DOHH2 (cell line): ENCODE results near the gene MRPL4.
"Not testable (repeated sequence)": the region's sequence is repeated elsewhere in the genome, so short reads cannot be mapped to it uniquely, and the experiment has no call there.

ENCODE experiments used
- H3F3A ChIP-seq: fragments of 200-600 bp; sonication (generic), shearing (Covaris generic); 2 replicates; pipeline ENCODE4 v1.6.0; 2016; ENCODE audit warnings: antibody characterized with exemption, mild to moderate bottlenecking; ENCODE audit not compliant: control insufficient read depth, insufficient read depth
- H3K27ac ChIP-seq: fragments of 200-600 bp; sonication (generic); 2 replicates; pipeline ENCODE4 v1.5.1; 2014; ENCODE audit warnings: low read depth, mild to moderate bottlenecking, low read length, moderate library complexity
- H3K27me3 ChIP-seq: fragments of 200-600 bp; sonication (generic); 2 replicates; pipeline ENCODE4 v1.6.1; 2014; ENCODE audit warnings: mild to moderate bottlenecking, low read length, mixed read lengths; ENCODE audit not compliant: control insufficient read depth
- H3K36me3 ChIP-seq: fragments of 200-600 bp; sonication (generic); 2 replicates; pipeline ENCODE4 v1.6.1; 2014; ENCODE audit warnings: mild to moderate bottlenecking, low read length, moderate library complexity, mixed read lengths; ENCODE audit not compliant: control insufficient read depth
- H3K4me1 ChIP-seq: fragments of 200-600 bp; sonication (generic); 2 replicates; pipeline ENCODE4 v1.6.1; 2014; ENCODE audit warnings: mild to moderate bottlenecking, low read length, mixed read lengths; ENCODE audit not compliant: control insufficient read depth
- H3K4me2 ChIP-seq: fragments of 200-600 bp; sonication (generic); 2 replicates; pipeline ENCODE4 v1.6.0; 2014; ENCODE audit warnings: mild to moderate bottlenecking, low read length, moderate library complexity
- H3K4me3 ChIP-seq: fragments of 200-600 bp; sonication (generic); 2 replicates; pipeline ENCODE4 v1.5.1; 2014; ENCODE audit warnings: mild to moderate bottlenecking, low read length, mixed read lengths
- H3K79me2 ChIP-seq: fragments of 200-600 bp; sonication (generic); 2 replicates; pipeline ENCODE4 v1.6.1; 2014; ENCODE audit warnings: mild to moderate bottlenecking, low read length, mixed read lengths; ENCODE audit not compliant: control insufficient read depth
- H3K9me2 ChIP-seq: fragments of 200-600 bp; sonication (generic); replicated peaks from 2 replicates; pipeline ENCODE4 v1.6.1; 2014; ENCODE audit warnings: mild to moderate bottlenecking, low read length, mixed read lengths; ENCODE audit not compliant: control insufficient read depth
- H3K9me3 ChIP-seq: fragments of 200-600 bp; sonication (generic); 2 replicates; pipeline ENCODE4 v1.6.1; 2014; ENCODE audit warnings: antibody characterized with exemption, low read length, mixed read lengths; ENCODE audit not compliant: control insufficient read depth, insufficient read depth
- H4K20me1 ChIP-seq: fragments of 200-600 bp; sonication (generic); 2 replicates; pipeline ENCODE4 v1.6.0; 2014; ENCODE audit warnings: low read depth, mild to moderate bottlenecking, antibody characterized with exemption, low read length, moderate library complexity; ENCODE audit not compliant: control insufficient read depth, insufficient read depth
- EZH2phosphoT487 ChIP-seq: fragments of 200-600 bp; sonication (generic); IDR thresholded peaks from 2 replicates; pipeline ENCODE4 v1.6.1; 2017; ENCODE audit warnings: borderline replicate concordance, mild to moderate bottlenecking, antibody characterized with exemption, low read length, moderate library complexity, mixed read lengths
- TF ChIP-seq, protein P1 (sequence below): fragments of 200-600 bp; sonication (generic); IDR thresholded peaks from one replicate; pipeline ENCODE4 v1.5.1; 2014; ENCODE audit warnings: antibody characterized with exemption, mild to moderate bottlenecking, low read depth, low read length; ENCODE audit not compliant: poor library complexity, severe bottlenecking

MRPL4 gene

DNA sequence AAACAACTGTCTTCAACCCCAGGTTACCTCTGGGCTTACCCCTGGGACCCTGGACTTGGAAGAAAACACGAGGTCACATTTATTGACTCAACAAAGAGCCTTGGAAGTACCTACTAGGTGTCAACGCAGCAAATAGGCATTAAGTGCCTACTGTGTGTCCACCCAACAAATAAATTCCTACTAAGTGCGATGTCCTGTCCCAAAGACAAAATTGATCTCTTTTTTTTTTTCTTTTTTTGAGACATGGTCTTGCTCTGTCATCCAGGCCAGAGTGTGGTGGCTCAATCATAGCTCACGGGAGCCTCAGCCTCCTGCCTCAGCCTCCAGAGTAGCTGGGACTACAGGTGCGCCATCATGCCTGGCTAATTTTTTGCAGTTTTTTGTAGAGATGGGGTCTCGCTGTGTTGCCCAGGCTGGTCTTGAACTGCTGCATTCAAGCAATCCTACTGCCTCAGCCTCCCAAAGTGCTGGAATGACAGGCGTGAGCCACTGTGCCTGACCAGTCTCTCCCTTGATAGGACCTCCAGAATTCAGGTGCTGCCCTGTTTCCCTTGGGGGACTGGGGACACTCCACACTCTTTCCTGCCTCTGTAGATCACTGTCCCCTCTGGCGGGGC lies 20.3 kb upstream of the MRPL4 start:
- no peaks in the 10 kb centered on the region for H3K9me2 ChIP-seq
- H3K4me3 ChIP-seq: peak overlapping the region; percentile 86
- H3K4me2 ChIP-seq: peak overlapping the region; percentile 85
- H4K20me1 ChIP-seq: peaks cover 10% of the 10 kb centered on the region
- H3K27me3 ChIP-seq: no peaks in the 10 kb centered on the region
- TF ChIP-seq, protein P1, sequence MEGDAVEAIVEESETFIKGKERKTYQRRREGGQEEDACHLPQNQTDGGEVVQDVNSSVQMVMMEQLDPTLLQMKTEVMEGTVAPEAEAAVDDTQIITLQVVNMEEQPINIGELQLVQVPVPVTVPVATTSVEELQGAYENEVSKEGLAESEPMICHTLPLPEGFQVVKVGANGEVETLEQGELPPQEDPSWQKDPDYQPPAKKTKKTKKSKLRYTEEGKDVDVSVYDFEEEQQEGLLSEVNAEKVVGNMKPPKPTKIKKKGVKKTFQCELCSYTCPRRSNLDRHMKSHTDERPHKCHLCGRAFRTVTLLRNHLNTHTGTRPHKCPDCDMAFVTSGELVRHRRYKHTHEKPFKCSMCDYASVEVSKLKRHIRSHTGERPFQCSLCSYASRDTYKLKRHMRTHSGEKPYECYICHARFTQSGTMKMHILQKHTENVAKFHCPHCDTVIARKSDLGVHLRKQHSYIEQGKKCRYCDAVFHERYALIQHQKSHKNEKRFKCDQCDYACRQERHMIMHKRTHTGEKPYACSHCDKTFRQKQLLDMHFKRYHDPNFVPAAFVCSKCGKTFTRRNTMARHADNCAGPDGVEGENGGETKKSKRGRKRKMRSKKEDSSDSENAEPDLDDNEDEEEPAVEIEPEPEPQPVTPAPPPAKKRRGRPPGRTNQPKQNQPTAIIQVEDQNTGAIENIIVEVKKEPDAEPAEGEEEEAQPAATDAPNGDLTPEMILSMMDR: no peak
- no peak for TF ChIP-seq EZH2phosphoT487
- peaks cover 77% of the 10 kb centered on the region for H3K4me1 ChIP-seq
- H3K79me2 ChIP-seq: peaks cover 72% of the 10 kb centered on the region
- H3K27ac ChIP-seq: peak overlapping the region; percentile 100
- peaks cover 46% of the 10 kb centered on the region for H3K36me3 ChIP-seq
- no peaks in the 10 kb centered on the region for H3K9me3 ChIP-seq
- peaks cover 60% of the 10 kb centered on the region for H3F3A ChIP-seq

DNA sequence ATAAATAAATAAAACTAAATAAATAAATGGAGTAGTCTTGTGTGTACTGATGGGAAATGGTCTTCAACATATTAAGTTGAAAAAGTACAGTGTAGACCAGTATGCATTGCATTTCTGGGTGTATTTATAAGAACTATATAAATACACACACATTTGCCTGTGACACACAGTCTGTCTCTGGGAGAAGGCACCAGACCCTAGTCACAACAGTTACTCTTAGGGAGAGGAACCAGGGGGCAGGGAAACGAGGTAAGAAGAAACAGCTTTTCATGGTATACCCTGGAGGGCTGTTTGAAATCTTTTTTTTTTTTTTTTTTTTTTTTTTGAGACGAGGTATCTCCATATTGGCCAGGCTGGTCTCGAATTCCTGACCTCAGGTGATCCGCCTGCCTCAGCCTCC lies 18.1 kb upstream of the MRPL4 start:
- Histone ChIP-seq H3K36me3 (peaks cover 39% of the 10 kb centered on the region), H3F3A (peaks cover 65% of the 10 kb centered on the region), H3K9me3 (no peaks in the 10 kb centered on the region), H3K4me2 (peak overlapping the region; percentile 85), H3K9me2 (no peaks in the 10 kb centered on the region), H3K27ac (peak overlapping the region; percentile 100), H4K20me1 (no peaks in the 10 kb centered on the region), H3K4me3 (peak overlapping the region; percentile 55), H3K79me2 (peaks cover 57% of the 10 kb centered on the region), H3K27me3 (no peaks in the 10 kb centered on the region), H3K4me1 (peaks cover 77% of the 10 kb centered on the region)
- TF ChIP-seq, protein P1: no peak
- no peak for TF ChIP-seq EZH2phosphoT487

DNA sequence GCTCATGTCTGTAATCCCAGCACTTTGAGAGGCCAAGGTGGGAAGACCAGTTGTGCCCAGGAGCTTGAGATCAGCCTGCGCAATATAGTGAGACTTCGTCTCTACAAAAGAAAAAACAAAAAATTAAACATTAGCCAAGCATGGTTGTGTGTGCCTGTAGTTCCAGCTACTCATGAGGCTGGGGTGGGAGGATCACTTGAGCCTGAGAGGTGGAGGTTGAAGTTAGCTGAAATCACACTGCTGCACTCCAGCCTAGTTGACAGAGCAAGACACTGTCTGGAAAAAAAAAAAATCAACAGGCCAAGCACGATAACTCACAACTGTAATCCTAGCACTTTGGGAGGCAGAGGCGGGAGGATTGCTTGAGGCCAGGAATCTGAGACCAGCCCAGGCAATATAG lies 17.0 kb upstream of the MRPL4 start:
- Histone ChIP-seq H3K9me3 (no peaks in the 10 kb centered on the region), H3K4me2 (peak overlapping the region; percentile 85), H3K36me3 (peaks cover 28% of the 10 kb centered on the region), H3K4me1 (peaks cover 84% of the 10 kb centered on the region), H3K27ac (peak overlapping the region; percentile 100), H3K79me2 (peaks cover 47% of the 10 kb centered on the region), H4K20me1 (no peaks in the 10 kb centered on the region), H3K4me3 (peak overlapping the region; percentile 55), H3K27me3 (no peaks in the 10 kb centered on the region), H3K9me2 (no peaks in the 10 kb centered on the region), H3F3A (peaks cover 66% of the 10 kb centered on the region)
- TF ChIP-seq EZH2phosphoT487: no peak
- TF ChIP-seq, protein P1: no peak

DNA sequence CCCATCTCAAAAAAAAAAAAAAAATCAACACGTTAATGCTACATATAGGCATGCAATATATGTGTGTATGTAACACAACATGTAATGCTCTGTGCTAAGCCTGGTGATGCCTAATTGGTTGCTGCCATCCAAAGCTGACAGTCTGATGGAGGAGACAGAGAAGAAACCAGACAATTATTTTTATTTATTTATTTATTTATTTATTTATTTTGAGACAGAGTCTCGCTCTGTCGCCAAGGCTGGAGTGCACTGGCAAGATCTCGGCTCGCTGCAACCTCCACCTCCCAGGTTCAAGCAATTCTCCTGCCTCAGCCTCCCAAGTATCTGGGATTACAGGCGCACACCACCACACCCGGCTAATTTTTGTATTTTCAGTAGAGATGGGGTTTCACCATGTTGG lies 16.6 kb upstream of the MRPL4 start:
- peak overlapping the region; percentile 100 for H3K27ac ChIP-seq
- H3K79me2 ChIP-seq: peaks cover 43% of the 10 kb centered on the region
- not testable (repeated sequence) for H3K9me3 ChIP-seq, H3K9me2 ChIP-seq, H3K27me3 ChIP-seq, H4K20me1 ChIP-seq
- peaks cover 69% of the 10 kb centered on the region for H3F3A ChIP-seq
- peak overlapping the region; percentile 99 for H3K4me2 ChIP-seq
- H3K4me3 ChIP-seq: peak overlapping the region; percentile 86
- peaks cover 88% of the 10 kb centered on the region for H3K4me1 ChIP-seq
- peaks cover 24% of the 10 kb centered on the region for H3K36me3 ChIP-seq
